GM06990 (cell line): ENCODE data around the gene CBLC.

Experiments
- DNase-seq: peaks from one replicate; pipeline ENCODE4 v3.0.0-alpha.2; 2011; ENCODE audit not compliant: insufficient read length; ENCODE audit errors: extremely low read depth
- H3K27me3 ChIP-seq: replicated peaks from 2 replicates; pipeline ENCODE4 v1.6.0; 2011; ENCODE audit warnings: low read length; ENCODE audit not compliant: control insufficient read depth, insufficient read depth
- H3K36me3 ChIP-seq: 2 replicates; pipeline ENCODE4 v1.5.1; 2011; ENCODE audit warnings: low read length; ENCODE audit not compliant: control insufficient read depth, insufficient read depth
- H3K4me3 ChIP-seq: replicated peaks from 2 replicates; pipeline ENCODE4 v1.5.1; 2011; ENCODE audit warnings: low read depth, mild to moderate bottlenecking, control low read depth, low read length
- TF ChIP-seq, protein P1 (sequence below): IDR thresholded peaks from 2 replicates; pipeline ENCODE4 v1.5.1; 2011; ENCODE audit warnings: low read length, control low read depth, mild to moderate bottlenecking, inconsistent platforms; ENCODE audit not compliant: insufficient read depth, poor library complexity, severe bottlenecking

CBLC gene

DNA sequence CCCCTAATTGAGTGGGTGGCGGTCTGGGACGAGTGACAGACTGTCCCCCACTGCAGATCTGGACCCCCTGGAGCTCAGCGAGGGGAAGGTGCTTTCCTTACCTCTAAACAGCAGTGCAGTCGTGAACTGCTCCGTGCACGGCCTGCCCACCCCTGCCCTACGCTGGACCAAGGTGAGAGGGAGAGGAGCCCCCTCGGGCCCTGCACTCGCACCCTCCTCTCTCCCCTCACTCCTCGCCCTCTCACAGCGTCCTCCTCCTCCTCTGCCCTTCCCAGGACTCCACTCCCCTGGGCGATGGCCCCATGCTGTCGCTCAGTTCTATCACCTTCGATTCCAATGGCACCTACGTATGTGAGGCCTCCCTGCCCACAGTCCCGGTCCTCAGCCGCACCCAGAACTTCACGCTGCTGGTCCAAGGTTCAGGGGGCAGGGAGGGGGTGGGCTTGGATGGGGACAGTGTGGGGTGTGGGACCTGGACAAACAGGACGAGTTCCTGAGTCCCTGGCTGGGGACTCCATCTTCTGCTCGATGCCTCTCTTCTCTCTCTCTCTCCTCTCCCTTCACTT lies 40.9 kb downstream of the CBLC start:
- H3K4me3 ChIP-seq = no peak overlapping the region
- DNase-seq = no peak
- TF ChIP-seq, protein P1, sequence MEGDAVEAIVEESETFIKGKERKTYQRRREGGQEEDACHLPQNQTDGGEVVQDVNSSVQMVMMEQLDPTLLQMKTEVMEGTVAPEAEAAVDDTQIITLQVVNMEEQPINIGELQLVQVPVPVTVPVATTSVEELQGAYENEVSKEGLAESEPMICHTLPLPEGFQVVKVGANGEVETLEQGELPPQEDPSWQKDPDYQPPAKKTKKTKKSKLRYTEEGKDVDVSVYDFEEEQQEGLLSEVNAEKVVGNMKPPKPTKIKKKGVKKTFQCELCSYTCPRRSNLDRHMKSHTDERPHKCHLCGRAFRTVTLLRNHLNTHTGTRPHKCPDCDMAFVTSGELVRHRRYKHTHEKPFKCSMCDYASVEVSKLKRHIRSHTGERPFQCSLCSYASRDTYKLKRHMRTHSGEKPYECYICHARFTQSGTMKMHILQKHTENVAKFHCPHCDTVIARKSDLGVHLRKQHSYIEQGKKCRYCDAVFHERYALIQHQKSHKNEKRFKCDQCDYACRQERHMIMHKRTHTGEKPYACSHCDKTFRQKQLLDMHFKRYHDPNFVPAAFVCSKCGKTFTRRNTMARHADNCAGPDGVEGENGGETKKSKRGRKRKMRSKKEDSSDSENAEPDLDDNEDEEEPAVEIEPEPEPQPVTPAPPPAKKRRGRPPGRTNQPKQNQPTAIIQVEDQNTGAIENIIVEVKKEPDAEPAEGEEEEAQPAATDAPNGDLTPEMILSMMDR = no peak
- no peaks in the 10 kb centered on the region; the same call in none of the 2 replicates for H3K27me3 ChIP-seq
- H3K36me3 ChIP-seq = no peaks in the 10 kb centered on the region

DNA sequence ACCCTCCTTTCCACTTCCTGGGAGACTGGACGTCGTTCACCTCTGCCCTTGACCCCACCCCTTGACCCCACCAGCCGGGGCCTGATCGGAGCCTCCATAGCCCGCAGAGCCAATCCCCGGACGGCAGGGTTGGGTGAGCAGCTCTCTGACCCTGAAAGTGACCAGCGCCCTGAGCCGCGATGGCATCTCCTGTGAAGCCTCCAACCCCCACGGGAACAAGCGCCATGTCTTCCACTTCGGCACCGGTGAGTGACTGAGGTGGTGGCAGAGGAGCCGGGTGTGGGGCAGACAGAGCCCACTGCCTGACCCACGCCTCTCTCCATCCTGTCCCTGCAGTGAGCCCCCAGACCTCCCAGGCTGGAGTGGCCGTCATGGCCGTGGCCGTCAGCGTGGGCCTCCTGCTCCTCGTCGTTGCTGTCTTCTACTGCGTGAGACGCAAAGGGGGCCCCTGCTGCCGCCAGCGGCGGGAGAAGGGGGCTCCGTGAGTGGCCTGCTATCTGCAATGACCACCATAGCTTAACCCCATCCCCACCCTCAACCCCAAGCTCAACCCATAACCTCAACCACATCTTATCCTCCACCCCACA lies 41.6 kb downstream of the CBLC start:
- H3K4me3 ChIP-seq = no peak overlapping the region
- no peaks in the 10 kb centered on the region for H3K36me3 ChIP-seq
- H3K27me3 ChIP-seq = no peaks in the 10 kb centered on the region; the same call in none of the 2 replicates
- no peak for DNase-seq
- TF ChIP-seq, protein P1 = no peak

DNA sequence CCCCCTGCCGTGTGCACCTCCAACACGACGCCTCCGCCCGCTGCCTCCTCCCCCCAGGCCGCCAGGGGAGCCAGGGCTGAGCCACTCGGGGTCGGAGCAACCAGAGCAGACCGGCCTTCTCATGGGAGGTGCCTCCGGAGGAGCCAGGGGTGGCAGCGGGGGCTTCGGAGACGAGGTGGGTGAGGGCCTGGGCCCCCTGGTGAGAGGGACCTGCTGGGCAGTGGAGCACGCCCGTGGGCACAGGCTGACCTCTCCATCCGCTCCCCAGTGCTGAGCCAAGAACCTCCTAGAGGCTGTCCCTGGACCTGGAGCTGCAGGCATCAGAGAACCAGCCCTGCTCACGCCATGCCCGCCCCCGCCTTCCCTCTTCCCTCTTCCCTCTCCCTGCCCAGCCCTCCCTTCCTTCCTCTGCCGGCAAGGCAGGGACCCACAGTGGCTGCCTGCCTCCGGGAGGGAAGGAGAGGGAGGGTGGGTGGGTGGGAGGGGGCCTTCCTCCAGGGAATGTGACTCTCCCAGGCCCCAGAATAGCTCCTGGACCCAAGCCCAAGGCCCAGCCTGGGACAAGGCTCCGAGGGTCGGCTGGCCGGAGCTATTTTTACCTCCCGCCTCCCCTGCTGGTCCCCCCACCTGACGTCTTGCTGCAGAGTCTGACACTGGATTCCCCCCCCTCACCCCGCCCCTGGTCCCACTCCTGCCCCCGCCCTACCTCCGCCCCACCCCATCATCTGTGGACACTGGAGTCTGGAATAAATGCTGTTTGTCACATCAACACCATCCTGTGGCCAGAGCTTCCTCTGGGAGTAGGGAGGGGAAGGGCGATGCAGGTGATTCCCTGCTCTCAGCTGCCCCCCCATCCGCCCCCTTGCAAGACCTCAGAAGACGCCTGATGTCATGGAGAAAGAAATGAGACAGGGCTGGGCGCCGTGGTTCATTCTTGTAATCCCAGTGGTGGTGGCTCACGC lies 43.2 kb downstream of the CBLC start:
- H3K36me3 ChIP-seq = no peaks in the 10 kb centered on the region
- DNase-seq = no peak
- no peak overlapping the region for H3K4me3 ChIP-seq
- no peaks in the 10 kb centered on the region; the same call in none of the 2 replicates for H3K27me3 ChIP-seq
- TF ChIP-seq, protein P1 = no peak

DNA sequence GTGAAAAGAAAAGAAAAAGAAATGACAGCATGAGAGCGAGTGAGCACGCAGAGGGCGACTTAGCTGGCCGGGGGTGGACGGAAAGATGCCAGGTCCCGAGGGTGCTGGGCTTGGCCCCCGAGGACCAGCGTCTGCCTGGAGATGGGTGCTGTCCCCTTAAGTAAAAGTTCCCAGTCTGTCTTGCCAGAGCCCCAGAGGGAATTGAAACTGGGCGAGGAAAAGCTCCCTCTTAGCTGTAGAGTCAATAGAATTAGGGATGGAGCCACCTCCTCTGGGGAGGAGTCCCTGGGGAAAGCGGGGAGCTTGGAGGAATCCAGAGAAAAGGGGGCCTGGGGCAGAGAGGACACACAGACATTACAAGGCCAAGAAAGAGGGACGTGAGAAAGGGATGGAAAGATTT lies 44.5 kb downstream of the CBLC start:
- TF ChIP-seq, protein P1 = no peak
- H3K27me3 ChIP-seq = no peaks in the 10 kb centered on the region; the same call in none of the 2 replicates
- no peaks in the 10 kb centered on the region for H3K36me3 ChIP-seq
- H3K4me3 ChIP-seq = no peak overlapping the region
- DNase-seq = no peak

DNA sequence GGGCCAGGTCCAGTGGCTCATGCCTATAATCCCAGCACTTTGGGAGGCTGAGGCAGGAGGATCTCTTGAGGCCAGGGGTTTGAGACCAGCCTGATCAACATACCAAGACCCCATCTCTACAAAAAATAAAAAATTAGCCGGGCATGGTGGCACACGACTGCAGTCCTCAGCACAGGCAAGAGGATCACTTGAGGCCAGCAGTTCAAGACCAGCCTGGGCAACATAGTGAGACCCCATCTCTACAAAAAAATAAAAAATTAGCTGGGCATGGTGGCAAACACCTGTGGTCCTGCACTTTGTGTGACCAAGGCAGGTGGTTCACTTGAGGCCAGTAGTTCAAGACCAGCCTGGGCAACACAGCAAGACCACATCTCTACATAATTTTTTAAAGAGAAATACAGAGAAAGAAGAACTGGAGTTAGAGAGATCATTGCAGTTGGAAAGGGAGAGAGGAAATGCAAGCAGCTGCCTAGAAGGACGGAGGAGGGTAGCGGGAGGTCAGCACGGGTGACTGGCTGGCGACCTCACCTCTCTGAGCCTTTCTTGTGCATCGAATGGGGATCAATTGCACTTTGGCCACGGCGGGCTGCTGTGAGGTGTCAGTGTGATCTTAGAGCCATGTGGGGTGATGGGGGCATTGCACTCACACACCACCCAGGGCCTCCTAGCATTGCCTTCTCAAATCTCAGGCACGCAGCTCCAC lies 45.1 kb downstream of the CBLC start:
- H3K36me3 ChIP-seq = no peaks in the 10 kb centered on the region
- TF ChIP-seq, protein P1 = no peak
- H3K27me3 ChIP-seq = no peaks in the 10 kb centered on the region; the same call in none of the 2 replicates
- no peak for DNase-seq
- H3K4me3 ChIP-seq = no peak overlapping the region
